Spinal cord (tissue), 10 donors: ENCODE results near the gene DMXL1. TPM values are rescaled to one million over a fixed set of nuclear protein-coding genes. Genes with fewer than 3 reads are reported as not detected.
"Not testable (repeated sequence)": the region's sequence is repeated elsewhere in the genome, so short reads cannot be mapped to it uniquely, and the experiment has no call there.

Experiments used
- DNase-seq, 6 donors: peaks; one replicate each; pipeline versions ENCODE4 v3.0.0 to v3.0.0-alpha.2; 2013 to 2015; ENCODE audit warnings: low spot score in 6 of 6, low read depth in 4 of 6
- H3K27ac ChIP-seq: one replicate; pipeline ENCODE4 v1.5.1; 2013; ENCODE audit warnings: low read depth, low read length, control low read depth
- H3K27me3 ChIP-seq: one replicate; pipeline ENCODE4 v1.6.1; 2013; ENCODE audit warnings: low read length; ENCODE audit not compliant: control insufficient read depth, insufficient read depth
- H3K36me3 ChIP-seq: one replicate; pipeline ENCODE4 v1.6.1; 2013; ENCODE audit warnings: low read length; ENCODE audit not compliant: control insufficient read depth, insufficient read depth
- H3K4me1 ChIP-seq: one replicate; pipeline ENCODE4 v1.6.1; 2013; ENCODE audit warnings: low read length; ENCODE audit not compliant: control insufficient read depth, insufficient read depth
- H3K4me3 ChIP-seq: one replicate; pipeline ENCODE4 v1.5.1; 2013; ENCODE audit warnings: low read depth, low read length, control low read depth
- H3K9me3 ChIP-seq: one replicate; pipeline ENCODE4 v1.6.1; 2013; ENCODE audit warnings: low read length; ENCODE audit not compliant: control insufficient read depth, insufficient read depth
- WGBS: methylation state at CpG from one replicate; pipeline ENCODE4 v1.1.5; 2013; ENCODE audit warnings: missing lambda C conversion rate; ENCODE audit not compliant: insufficient coverage; 5-methylcytosine and 5-hydroxymethylcytosine counted together
- polyA plus RNA-seq, 2 donors: library from polyadenylated mRNA; unstranded; fragments of 120-200 nt; gene quantifications; one replicate each; pipeline ENCODE4 v1.2.1, GENCODE V29; 2013; ENCODE audit not compliant: insufficient read length in 2 of 2
- total RNA-seq, 2 donors: library from RNA; depleted of rRNA in 1 of 2; stranded (reverse); fragments of 120-200 nt in 1 of 2; fragments of >200 nt in 1 of 2; gene quantifications; one replicate each; pipeline versions ENCODE4 v1.2.3 to v1.2.4, GENCODE V29; 2013 to 2014
- donor health status: healthy.

Gene DMXL1
- total and polyA plus RNA-seq, 4 donors, result 34.2 to 136 (median 48.4) TPM

GRCh38 chr5:119217183-119217582, 146.3 kb downstream of the DMXL1 start:
- WGBS, result no CpG with 5 or more reads among the region's 3 CpGs
- H3K36me3 ChIP-seq, result peaks cover 5% of the 10 kb centered on the region
- H3K4me1 ChIP-seq, result no peaks in the 10 kb centered on the region

GRCh38 chr5:119218830-119219782, 148.2 kb downstream of the DMXL1 start:
- H3K36me3 ChIP-seq, result peaks cover 5% of the 10 kb centered on the region
- no peaks in the 10 kb centered on the region for H3K9me3 ChIP-seq
- no peaks in the 10 kb centered on the region for H3K4me1 ChIP-seq
- no peak overlapping the region for H3K4me3 ChIP-seq
- peak in 1 of 6 donors; percentile 15 for DNase-seq
- H3K27me3 ChIP-seq, result no peaks in the 10 kb centered on the region
- WGBS, result 83% methylated on average over 1 of the region's 6 CpGs
- no peak overlapping the region for H3K27ac ChIP-seq

More at GRCh38 chr5:119217183-119217582, 146.3 kb downstream of the DMXL1 start:
- no peak for DNase-seq
- H3K27me3 ChIP-seq, result no peaks in the 10 kb centered on the region
- no peak overlapping the region for H3K27ac ChIP-seq
- H3K9me3 ChIP-seq, result no peaks in the 10 kb centered on the region
- H3K4me3 ChIP-seq, result no peak overlapping the region

GRCh38 chr5:119220576-119221197, 149.8 kb downstream of the DMXL1 start:
- WGBS, result no CpG with 5 or more reads among the region's 1 CpG

GRCh38 chr5:119221330-119221729, 150.4 kb downstream of the DMXL1 start:
- no peaks in the 10 kb centered on the region for H3K27me3 ChIP-seq
- H3K9me3 ChIP-seq, result no peaks in the 10 kb centered on the region
- H3K4me3 ChIP-seq, result no peak overlapping the region
- no peak for DNase-seq
- H3K27ac ChIP-seq, result no peak overlapping the region
- H3K36me3 ChIP-seq, result peaks cover 3% of the 10 kb centered on the region
- no peaks in the 10 kb centered on the region for H3K4me1 ChIP-seq

More at GRCh38 chr5:119220576-119221197, 149.8 kb downstream of the DMXL1 start:
- Histone ChIP-seq H3K4me1 (no peaks in the 10 kb centered on the region), H3K27me3 (no peaks in the 10 kb centered on the region), H3K36me3 (peaks cover 3% of the 10 kb centered on the region), H3K4me3 (no peak overlapping the region), H3K9me3 (no peaks in the 10 kb centered on the region), H3K27ac (no peak overlapping the region)
- no peak for DNase-seq

GRCh38 chr5:119229950-119230349, 159.1 kb downstream of the DMXL1 start:
- no peak overlapping the region for H3K27ac ChIP-seq
- no peaks in the 10 kb centered on the region for H3K27me3 ChIP-seq
- H3K9me3 ChIP-seq, result no peaks in the 10 kb centered on the region
- DNase-seq, result no peak
- H3K4me1 ChIP-seq, result no peaks in the 10 kb centered on the region
- no peaks in the 10 kb centered on the region for H3K36me3 ChIP-seq
- no peak overlapping the region for H3K4me3 ChIP-seq

- WGBS, result 100% methylated on average over 1 of the region's 6 CpGs
These were observed 167.6 kb downstream of the DMXL1 start for GRCh38 chr5:119238265-119239118.

GRCh38 chr5:119239119-119239417, 168.2 kb downstream of the DMXL1 start:
- no peaks in the 10 kb centered on the region for H3K9me3 ChIP-seq
- DNase-seq, result no peak
- no peaks in the 10 kb centered on the region for H3K4me1 ChIP-seq
- no peaks in the 10 kb centered on the region for H3K36me3 ChIP-seq
- H3K27ac ChIP-seq, result no peak overlapping the region
- H3K4me3 ChIP-seq, result no peak overlapping the region
- H3K27me3 ChIP-seq, result no peaks in the 10 kb centered on the region

More at GRCh38 chr5:119238265-119239118, 167.6 kb downstream of the DMXL1 start:
- H3K4me1 ChIP-seq, result no peaks in the 10 kb centered on the region
- H3K27ac ChIP-seq, result no peak overlapping the region
- no peak overlapping the region for H3K4me3 ChIP-seq
- H3K36me3 ChIP-seq, result no peaks in the 10 kb centered on the region
- no peaks in the 10 kb centered on the region for H3K9me3 ChIP-seq
- H3K27me3 ChIP-seq, result no peaks in the 10 kb centered on the region
- DNase-seq, result no peak

- WGBS, result no CpG with 5 or more reads among the region's 3 CpGs
These were observed 168.9 kb downstream of the DMXL1 start for GRCh38 chr5:119239826-119240225.

GRCh38 chr5:119243888-119244287, 173.0 kb downstream of the DMXL1 start:
- Histone ChIP-seq H3K9me3 (no peaks in the 10 kb centered on the region), H3K36me3 (peaks cover 4% of the 10 kb centered on the region), H3K4me3 (no peak overlapping the region), H3K27ac (no peak overlapping the region), H3K4me1 (no peaks in the 10 kb centered on the region), H3K27me3 (no peaks in the 10 kb centered on the region)
- DNase-seq, result no peak
- 100% methylated on average over 1 of the region's 3 CpGs for WGBS

More at GRCh38 chr5:119239826-119240225, 168.9 kb downstream of the DMXL1 start:
- not testable (repeated sequence) for H3K4me1 ChIP-seq, H3K4me3 ChIP-seq, H3K9me3 ChIP-seq, H3K27ac ChIP-seq, H3K27me3 ChIP-seq, H3K36me3 ChIP-seq, DNase-seq
